Lung microvascular endothelial cell (primary cell): ENCODE data around the gene RPL29. TPM values are rescaled to one million over a fixed set of nuclear protein-coding genes. Genes with fewer than 3 reads are reported as not detected.

ENCODE experiments used
- DNase-seq, 2 donors: peaks; one replicate each; pipeline versions ENCODE4 v3.0.0 to v3.0.0-alpha.2; 2010; ENCODE audit warnings: low read depth in 2 of 2
- total RNA-seq: library from RNA; depleted of rRNA; stranded (reverse); fragments of >200 nt; gene quantifications from 2 replicates; pipeline ENCODE4 v1.2.1, GENCODE V29; 2014

Gene RPL29
- total RNA-seq, 1 donor from 2014 or later = 760 TPM

- DNase-seq = no peak
These were observed 12.0 kb downstream of the RPL29 start for GRCh38 chr3:51983578-51984268.

- peak; percentile 83 to 87 for DNase-seq
These were observed 12.7 kb downstream of the RPL29 start, which contains the start of gene ACY1 for GRCh38 chr3:51982838-51983577. TSS of gene ACY1 (plus strand) at chr3:51983535. CDS start at chr3:51984065, 530 bp downstream.

GRCh38 chr3:51982352-51982837 lies 13.3 kb downstream of the RPL29 start:
- DNase-seq = peak; percentile 41 to 67

GRCh38 chr3:51980253-51980652 lies 15.4 kb downstream of the RPL29 start:
- DNase-seq = no peak

DNA sequence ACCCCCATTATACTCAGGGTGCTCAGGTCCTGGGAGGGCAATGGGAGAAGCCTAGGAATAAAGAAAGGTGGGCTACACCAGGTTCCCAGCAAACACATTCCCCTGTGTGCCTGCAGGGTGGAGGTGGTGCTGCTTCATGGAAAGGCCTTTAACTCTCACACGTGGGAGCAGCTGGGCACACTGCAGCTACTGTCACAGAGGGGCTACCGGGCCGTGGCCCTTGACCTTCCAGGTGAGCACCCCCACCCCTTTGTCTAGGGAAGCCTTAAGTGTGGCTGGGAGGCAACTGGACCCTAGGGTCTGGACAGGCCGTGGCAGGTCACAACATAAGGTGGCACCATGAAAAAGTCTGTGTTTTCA lies 17.6 kb downstream of the RPL29 start:
- no peak for DNase-seq

DNA sequence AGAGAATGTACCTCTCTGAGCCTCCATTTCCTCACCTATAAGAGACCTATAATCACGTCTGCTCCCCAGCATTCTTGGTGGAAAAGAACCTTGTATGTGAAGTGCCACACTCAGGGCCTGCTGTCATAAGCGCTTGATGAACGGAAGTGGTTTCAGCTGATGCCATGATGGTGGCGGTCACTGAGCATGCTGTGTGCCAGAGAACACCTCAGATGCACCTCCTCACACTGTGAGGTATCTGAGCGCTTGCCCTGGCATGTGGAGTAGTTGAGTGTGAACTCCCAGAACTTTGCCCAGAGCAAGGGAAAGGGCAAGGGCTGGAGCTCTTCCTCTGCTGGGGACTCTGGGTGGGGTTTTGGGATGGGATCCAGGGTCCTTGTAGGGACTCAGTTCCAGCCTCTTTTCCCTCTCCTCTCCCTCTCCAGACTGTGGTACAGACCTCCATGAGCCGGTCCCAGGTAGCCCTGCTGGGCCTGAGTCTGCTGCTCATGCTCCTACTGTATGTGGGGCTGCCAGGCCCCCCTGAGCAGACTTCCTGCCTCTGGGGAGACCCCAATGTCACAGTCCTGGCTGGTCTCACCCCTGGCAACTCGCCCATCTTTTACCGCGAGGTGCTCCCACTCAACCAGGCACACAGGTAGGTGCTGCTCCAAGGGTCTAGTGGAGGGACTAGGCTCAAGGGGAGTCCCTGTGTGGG lies 18.1 kb downstream of the RPL29 start:
- no peak for DNase-seq

DNA sequence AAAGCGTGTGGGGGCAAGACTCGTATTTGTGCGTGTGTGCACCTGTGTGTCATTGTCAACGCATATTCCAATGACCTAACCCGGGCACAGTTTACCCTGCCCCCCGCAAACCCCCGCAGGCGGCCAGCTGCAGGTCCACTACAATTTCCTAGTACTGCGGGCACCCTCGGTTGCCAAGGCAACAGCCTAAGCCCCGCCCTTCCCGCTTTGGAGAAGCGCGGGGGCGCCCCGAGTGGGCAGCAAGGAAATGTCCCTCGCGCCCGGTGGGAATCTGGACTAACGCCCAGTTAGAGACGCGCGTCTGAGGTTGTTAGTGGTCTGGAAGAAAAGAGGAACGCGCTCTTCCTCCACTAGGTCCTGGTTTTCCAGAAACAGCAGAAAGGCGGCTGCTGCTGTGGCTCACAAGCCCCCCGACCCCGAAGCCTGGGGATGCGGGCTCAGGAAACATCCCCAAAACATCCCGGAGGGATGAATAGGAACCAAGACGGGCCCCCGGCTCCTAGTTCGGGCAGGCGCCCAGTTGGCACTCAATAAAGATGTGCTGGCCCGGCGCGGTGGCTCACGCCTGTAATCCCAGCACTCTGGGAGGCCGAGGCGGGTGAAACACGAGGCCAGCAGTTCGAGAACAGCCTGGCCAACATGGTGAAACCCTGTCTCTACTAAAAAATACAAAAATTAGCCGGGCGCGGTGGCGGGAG lies 19.7 kb downstream of the RPL29 start:
- DNase-seq = peak; percentile 51 to 53

GRCh38 chr3:51974963-51975851 lies 20.5 kb downstream of the RPL29 start, which contains the start of gene ABHD14A:
TSS of gene ABHD14A (plus strand) at chr3:51975064. CDS start at chr3:51975136, 72 bp downstream.
- peak; percentile 66 to 67 for DNase-seq

DNA sequence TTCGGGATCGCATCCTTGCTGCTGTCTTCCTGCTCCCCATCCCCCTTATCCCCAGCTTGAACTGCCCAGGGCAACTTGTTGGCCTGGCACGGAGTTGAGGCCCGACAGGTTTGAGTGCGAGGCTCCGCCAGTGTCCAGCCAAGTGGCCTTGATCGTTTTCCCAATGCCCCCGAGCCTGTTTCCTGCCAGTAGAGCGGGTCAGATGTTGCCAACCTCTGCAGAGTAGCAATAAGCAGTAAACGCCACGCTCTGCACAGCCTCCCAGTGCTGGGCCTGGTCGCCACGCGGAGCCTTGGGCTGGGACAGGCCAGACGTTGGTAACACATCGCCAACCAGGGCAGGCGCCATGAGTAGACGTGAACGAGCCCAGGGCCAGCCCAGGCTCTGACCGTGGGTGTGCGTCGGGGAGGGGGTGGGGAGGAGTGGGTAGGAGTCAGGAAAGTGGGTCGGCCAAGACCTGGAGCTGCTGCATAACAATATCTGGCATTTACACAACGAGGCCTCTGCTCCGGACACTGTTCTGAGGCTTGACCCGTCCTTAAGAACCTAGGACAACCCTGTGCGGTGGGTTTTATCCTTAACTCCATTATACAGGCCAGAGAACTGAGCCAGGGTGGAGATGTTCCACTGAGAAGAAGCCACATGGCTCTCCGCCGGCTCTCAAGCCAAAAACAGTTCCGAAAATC lies 21.3 kb downstream of the RPL29 start:
- DNase-seq = peak in 1 of 2 donors; percentile 23

- DNase-seq = no peak
These were observed 24.3 kb downstream of the RPL29 start for GRCh38 chr3:51971350-51971749.

DNA sequence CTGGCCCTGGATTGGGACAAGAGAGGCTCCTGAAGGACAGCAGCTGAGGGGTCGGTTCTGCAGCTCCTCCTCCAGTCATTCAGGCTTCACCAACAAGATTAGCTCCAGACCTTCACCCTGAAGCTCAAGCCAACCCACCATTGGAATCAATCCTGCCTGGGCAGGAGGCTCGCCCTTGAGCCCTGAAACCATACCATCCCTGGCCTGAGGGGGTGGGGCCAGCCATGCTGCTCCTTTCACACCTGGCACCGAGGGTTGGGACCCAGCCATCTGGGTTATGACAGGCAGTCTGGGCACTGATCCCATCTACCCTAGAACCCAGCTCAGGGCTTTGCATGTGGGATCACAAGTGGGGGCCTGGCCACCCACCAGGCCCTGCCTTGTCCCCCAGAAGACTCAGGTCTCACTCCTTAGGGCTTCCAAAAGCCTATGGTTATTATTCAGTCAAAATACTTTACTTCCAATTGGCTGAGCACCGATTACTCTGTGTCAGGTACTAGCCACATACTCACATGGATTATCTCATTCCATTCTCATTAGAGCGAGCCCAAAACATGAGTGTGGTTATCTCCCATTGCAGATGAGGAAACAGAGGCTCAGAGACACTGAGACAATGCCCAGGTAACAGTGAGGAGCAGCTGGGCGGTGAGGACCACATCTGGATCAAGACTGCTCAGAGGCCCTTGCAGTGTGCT lies 24.9 kb downstream of the RPL29 start:
- DNase-seq = no peak

- no peak for DNase-seq
These were observed 25.9 kb downstream of the RPL29 start for GRCh38 chr3:51969841-51970240.

- no peak for DNase-seq
These were observed 26.6 kb downstream of the RPL29 start for GRCh38 chr3:51968883-51969678.

- DNase-seq = peak in 1 of 2 donors; percentile 26
These were observed 27.4 kb downstream of the RPL29 start for GRCh38 chr3:51968170-51968775.

DNA sequence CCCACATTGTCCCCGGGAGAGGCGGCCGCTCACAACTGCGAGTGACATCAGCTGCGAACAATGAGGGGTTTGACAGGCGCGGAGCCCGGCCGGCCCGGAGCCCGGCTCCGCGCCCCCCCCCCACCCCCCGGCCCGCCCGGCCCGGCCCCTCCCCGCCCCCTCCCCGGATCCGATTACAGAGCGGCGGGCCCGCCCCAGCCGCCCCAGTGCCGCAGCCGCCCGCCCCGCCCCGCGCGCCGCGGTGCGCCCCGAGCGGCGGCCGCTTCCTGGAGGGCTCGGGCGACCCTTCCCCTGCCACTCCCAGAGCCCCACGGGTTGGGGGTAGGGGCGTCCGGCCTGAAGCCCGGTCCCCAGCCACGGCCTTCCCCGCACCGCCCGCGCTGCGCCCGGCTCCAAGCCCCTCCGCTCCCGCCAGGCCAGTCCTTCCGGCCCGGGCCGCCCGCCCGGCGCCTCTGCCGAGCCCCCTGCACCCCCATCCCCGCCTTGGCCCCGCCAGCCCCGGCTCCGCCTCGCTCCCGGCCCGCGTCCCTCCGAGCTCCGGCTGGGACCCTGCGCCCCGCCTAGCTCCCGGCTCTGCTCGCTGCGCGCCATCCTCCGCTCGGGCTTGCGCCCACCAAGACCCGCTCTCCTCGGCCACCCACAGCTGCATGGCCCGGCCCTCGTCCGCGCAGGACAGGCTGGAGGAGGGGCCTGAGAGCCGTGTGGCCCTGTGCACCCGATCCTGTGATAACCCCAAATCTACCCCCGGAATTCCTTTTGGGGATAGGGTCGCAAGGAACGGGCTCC lies 28.1 kb downstream of the RPL29 start, which contains the start of gene PCBP4:
PCBP4 (minus strand) TSS at position 71 of the 786 bp plus-strand sequence. CDS start 6,214 bp downstream, outside the sequence.
- DNase-seq = peak; percentile 39 to 70

DNA sequence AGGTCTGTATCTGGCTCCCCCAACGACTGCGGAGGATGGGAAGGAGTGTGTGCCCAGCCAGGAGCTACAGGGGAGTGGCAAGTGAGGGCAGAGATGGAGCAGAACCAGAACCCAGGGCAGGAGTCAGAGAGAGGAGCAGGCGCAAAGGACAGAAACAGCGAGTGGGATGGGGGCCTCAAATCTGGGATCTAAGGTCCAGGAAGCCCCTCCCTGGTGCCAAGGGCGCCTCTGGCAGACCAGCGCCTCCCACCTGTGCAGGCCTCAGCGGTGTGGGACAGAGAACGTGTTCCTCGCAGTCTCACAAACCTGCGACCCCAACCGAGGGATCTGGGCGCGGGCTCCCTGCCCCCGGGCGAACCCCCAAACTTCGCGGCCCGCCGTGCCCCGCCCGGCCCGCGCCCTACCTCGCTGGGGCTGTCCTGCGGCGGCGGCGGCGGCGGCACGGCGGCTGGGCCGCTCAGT lies 28.7 kb downstream of the RPL29 start:
- no peak for DNase-seq

DNA sequence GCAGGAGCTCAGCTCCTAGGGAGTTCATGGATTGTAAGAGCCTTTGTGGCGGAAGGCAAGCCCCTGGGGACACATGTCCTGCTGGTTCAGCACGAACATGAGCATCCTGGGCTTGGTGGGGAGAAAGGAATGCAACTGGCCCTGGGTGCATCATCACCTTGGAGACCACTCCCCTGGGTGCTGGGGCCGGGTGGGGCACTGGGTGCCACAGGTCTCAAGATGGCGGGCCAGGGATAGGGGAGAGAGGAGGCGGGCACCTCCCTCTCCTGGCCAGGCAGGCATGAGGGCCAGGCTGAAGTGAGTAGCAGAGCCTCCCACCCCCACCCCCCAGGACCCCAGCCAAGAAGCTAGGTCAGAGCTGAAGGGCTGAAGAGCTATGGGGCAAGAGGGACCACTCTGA lies 29.2 kb downstream of the RPL29 start:
- DNase-seq = no peak
